ENCODE results near the gene IRAK2. TPM values are rescaled to one million over a fixed set of nuclear protein-coding genes. Genes with fewer than 3 reads are reported as not detected.

IRAK2 gene
- total and polyA plus RNA-seq, 2 donors: 3.3 to 3.9 TPM

DNA sequence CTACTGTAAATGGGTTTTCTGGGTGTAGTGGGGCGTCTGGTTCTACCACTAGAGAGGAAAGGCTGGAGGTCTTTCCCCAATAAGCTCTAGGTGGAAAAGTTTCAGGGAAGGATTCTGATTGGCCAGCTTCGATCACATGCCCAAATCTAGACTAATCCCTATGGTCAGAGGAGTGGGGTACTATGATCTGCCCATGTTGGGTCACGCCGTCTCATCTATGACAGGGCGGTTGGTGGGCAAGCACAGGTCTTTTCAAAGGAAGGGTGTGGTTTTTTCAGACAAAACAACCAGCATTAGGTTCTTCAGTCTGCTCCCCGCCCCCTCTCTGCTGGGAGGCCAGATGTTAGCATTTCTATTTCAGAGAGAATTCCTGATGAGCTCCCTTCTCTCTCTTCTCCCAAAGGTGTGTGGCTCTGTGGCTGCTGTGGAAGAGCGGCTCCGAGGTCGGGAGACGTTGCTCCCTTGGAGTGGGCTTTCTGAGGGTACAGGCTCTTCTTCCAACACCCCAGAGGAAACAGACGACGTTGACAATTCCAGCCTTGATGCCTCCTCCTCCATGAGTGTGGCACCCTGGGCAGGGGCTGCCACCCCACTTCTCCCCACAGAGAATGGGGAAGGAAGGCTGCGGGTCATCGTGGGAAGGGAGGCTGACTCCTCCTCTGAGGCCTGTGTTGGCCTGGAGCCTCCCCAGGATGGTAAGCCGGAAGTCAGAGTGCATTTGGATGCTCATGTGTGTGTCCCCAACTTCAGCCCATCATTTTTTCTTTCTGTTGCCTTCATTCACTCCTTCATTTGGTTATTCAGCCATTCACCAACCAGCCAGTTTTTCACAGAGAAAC, 73.8 kb downstream of the IRAK2 start:
- Histone ChIP-seq H3K27me3 (ENCODE audit: control insufficient read depth in 2 of 2, insufficient read depth in 1 of 2, low read length in 1 of 2) (no peaks in the 10 kb centered on the region), H3K4me1 (ENCODE audit: control insufficient read depth in 2 of 2, insufficient read depth in 2 of 2, low read length in 2 of 2) (peaks cover 24 to 37% of the 10 kb centered on the region in 2 donors), H3K27ac (ENCODE audit: low read depth in 1 of 2, low read length in 1 of 2) (no peak overlapping the region), H3K36me3 (ENCODE audit: control insufficient read depth in 2 of 2, insufficient read depth in 2 of 2, low read length in 1 of 2) (peaks cover 5% of the 10 kb centered on the region in 2 donors), H3K4me3 (ENCODE audit: low read length in 2 of 2) (no peak overlapping the region), H3K9me3 (ENCODE audit: control insufficient read depth in 2 of 2, insufficient read depth in 1 of 2, low read length in 1 of 2) (peaks cover 0 to 4% of the 10 kb centered on the region in 2 donors)
- DNase-seq (ENCODE audit: low read depth in 6 of 9, low spot score in 9 of 9): no peak
- 88% methylated on average over 15 of the region's 15 CpGs for WGBS

DNA sequence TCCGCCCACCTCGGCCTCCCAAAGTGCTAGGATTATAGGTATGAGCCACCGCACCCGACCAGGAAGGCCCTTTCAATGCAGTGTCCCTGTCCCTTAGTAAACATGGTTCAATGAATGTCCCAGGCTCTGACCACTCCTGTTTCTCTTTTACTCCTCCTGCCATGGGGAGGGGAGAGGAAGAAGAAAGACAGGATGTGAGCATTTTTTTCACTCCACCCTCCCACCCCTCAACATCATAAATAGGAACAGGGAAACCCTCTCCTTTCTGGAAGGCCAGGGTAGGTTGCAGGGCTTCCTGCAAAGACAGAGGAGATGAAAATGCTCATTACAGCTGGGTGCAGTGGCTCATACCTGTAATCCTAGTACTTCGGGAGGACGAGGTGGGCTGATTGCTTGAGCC, 76.1 kb downstream of the IRAK2 start:
- no peak overlapping the region for H3K4me3 ChIP-seq (ENCODE audit: low read length in 2 of 2)
- no peak for DNase-seq (ENCODE audit: low read depth in 6 of 9, low spot score in 9 of 9)
- H3K27ac ChIP-seq (ENCODE audit: low read depth in 1 of 2, low read length in 1 of 2): peak overlapping the region in 1 of 2 donors; percentile 17
- H3K36me3 ChIP-seq (ENCODE audit: control insufficient read depth in 2 of 2, insufficient read depth in 2 of 2, low read length in 1 of 2): peaks cover 2 to 8% of the 10 kb centered on the region in 2 donors
- 95% methylated on average over 6 of the region's 6 CpGs for WGBS
- peaks cover 0 to 10% of the 10 kb centered on the region in 2 donors for H3K9me3 ChIP-seq (ENCODE audit: control insufficient read depth in 2 of 2, insufficient read depth in 1 of 2, low read length in 1 of 2)
- peaks cover 30 to 44% of the 10 kb centered on the region in 2 donors for H3K4me1 ChIP-seq (ENCODE audit: control insufficient read depth in 2 of 2, insufficient read depth in 2 of 2, low read length in 2 of 2)
- H3K27me3 ChIP-seq (ENCODE audit: control insufficient read depth in 2 of 2, insufficient read depth in 1 of 2, low read length in 1 of 2): no peaks in the 10 kb centered on the region

DNA sequence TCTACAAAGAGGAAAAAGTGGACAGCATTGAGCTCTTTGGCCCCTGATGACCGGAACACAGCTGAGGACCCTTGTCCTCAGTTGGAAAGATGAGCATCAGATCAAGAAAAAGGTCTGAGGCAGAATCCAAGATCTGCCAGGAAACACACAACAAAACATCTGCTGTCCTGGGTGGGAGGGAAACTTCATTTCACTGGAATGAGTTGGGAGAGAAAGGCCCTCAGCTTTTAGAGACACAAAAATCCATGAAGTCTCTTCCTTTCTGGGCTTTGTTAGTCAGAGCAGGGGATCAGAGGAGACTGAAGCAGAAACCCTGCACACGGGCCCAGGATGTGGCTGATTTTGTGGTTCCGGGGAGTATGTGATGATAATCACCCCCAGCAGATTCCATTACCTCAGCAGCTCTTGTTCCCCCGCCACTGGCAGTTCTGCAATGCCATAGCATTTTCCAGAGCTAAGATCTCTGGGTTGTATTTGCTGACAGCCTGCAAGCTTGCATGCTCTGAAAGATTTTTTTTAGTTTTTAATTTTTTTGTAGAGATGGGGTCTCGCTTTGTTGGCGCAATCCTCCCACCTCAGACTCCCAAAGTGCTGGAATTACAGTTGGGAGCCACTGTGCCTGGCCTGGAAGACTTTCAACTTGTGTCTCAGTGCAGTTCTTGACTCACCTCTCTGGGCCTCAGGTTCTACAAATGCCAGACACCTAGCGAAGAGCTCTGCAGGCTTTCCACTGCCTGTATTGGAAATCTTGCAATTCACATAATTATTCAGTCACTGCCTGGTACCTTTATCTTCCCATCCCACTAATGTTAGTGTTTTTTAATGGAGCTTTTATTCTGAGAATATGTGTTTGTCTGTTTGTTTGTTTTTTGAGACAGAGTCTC, 77.7 kb downstream of the IRAK2 start:
- Histone ChIP-seq H3K9me3 (ENCODE audit: control insufficient read depth in 2 of 2, insufficient read depth in 1 of 2, low read length in 1 of 2) (peaks cover 0 to 21% of the 10 kb centered on the region in 2 donors), H3K36me3 (ENCODE audit: control insufficient read depth in 2 of 2, insufficient read depth in 2 of 2, low read length in 1 of 2) (peaks cover 2 to 8% of the 10 kb centered on the region in 2 donors), H3K27ac (ENCODE audit: low read depth in 1 of 2, low read length in 1 of 2) (peak overlapping the region; percentile 90 to 92), H3K4me1 (ENCODE audit: control insufficient read depth in 2 of 2, insufficient read depth in 2 of 2, low read length in 2 of 2) (peaks cover 30 to 46% of the 10 kb centered on the region in 2 donors), H3K27me3 (ENCODE audit: control insufficient read depth in 2 of 2, insufficient read depth in 1 of 2, low read length in 1 of 2) (no peaks in the 10 kb centered on the region), H3K4me3 (ENCODE audit: low read length in 2 of 2) (no peak overlapping the region)
- DNase-seq (ENCODE audit: low read depth in 6 of 9, low spot score in 9 of 9): peak; percentile 61 to 95 (median 83)
- 44% methylated on average over 7 of the region's 7 CpGs for WGBS

DNA sequence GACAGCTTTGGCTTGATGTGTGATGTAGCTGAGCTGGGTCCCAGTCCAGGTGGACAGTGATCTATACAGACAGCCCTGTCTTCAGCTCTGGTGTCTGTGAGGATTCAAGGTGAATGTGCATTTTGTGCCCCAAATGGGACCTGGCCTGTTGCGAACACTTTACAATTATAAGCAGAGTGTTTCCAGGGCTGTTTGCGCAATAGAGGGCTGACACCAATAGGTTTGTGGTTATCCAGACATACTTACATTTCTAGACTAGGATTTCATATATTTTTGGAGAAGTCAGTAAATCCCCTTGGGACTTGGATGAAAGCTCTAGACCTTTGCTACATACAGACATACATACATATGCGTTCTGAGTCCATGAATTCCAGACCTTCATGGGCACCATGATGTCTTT, 79.3 kb downstream of the IRAK2 start:
- DNase-seq (ENCODE audit: low read depth in 6 of 9, low spot score in 9 of 9): no peak
- WGBS: 97% methylated on average over 3 of the region's 3 CpGs

DNA sequence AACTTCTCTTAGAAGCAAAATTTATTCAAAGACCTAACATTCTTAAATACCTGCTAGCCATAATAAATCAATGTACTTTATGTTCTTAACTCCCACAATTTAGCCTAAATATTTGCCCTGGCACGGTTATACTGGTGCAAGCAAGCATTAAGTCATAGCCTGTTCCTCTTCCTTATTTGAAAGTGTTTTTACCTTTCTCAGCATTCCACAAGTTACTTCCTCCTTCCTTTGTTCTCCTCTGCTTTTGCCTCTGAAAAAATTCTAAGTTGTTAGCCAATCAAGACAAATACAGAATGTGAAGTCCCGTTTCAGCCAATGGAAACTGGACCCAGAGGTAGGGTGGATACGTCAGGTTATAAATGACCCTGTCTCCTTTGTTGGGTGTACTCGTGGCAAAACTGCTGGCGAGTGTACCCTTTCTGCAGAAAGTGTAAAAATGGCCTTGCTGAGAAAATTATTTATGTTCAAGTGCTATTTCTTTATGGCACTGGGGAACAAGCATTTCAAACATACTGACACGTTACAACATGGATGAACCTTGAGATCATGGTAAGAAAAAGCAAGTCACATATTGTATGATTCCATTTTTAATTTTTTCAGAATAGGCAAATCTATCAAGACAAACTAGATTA, 80.5 kb downstream of the IRAK2 start:
- H3K4me1 ChIP-seq (ENCODE audit: control insufficient read depth in 2 of 2, insufficient read depth in 2 of 2, low read length in 2 of 2): peaks cover 38 to 57% of the 10 kb centered on the region in 2 donors
- no peaks in the 10 kb centered on the region for H3K27me3 ChIP-seq (ENCODE audit: control insufficient read depth in 2 of 2, insufficient read depth in 1 of 2, low read length in 1 of 2)
- peaks cover under 1 to 3% of the 10 kb centered on the region in 2 donors for H3K36me3 ChIP-seq (ENCODE audit: control insufficient read depth in 2 of 2, insufficient read depth in 2 of 2, low read length in 1 of 2)
- no peak overlapping the region for H3K4me3 ChIP-seq (ENCODE audit: low read length in 2 of 2)
- DNase-seq (ENCODE audit: low read depth in 6 of 9, low spot score in 9 of 9): no peak
- no peak overlapping the region for H3K27ac ChIP-seq (ENCODE audit: low read depth in 1 of 2, low read length in 1 of 2)
- WGBS: 97% methylated on average over 6 of the region's 6 CpGs
- peaks cover 0 to 22% of the 10 kb centered on the region in 2 donors for H3K9me3 ChIP-seq (ENCODE audit: control insufficient read depth in 2 of 2, insufficient read depth in 1 of 2, low read length in 1 of 2)

More for the DNA sequence above, 79.3 kb downstream of the IRAK2 start:
- Histone ChIP-seq H3K36me3 (ENCODE audit: control insufficient read depth in 2 of 2, insufficient read depth in 2 of 2, low read length in 1 of 2) (peaks cover 0 to 3% of the 10 kb centered on the region in 2 donors), H3K27me3 (ENCODE audit: control insufficient read depth in 2 of 2, insufficient read depth in 1 of 2, low read length in 1 of 2) (no peaks in the 10 kb centered on the region), H3K4me3 (ENCODE audit: low read length in 2 of 2) (no peak overlapping the region), H3K27ac (ENCODE audit: low read depth in 1 of 2, low read length in 1 of 2) (peak overlapping the region; percentile 1 to 42), H3K4me1 (ENCODE audit: control insufficient read depth in 2 of 2, insufficient read depth in 2 of 2, low read length in 2 of 2) (peaks cover 31 to 47% of the 10 kb centered on the region in 2 donors), H3K9me3 (ENCODE audit: control insufficient read depth in 2 of 2, insufficient read depth in 1 of 2, low read length in 1 of 2) (peaks cover 0 to 22% of the 10 kb centered on the region in 2 donors)

DNA sequence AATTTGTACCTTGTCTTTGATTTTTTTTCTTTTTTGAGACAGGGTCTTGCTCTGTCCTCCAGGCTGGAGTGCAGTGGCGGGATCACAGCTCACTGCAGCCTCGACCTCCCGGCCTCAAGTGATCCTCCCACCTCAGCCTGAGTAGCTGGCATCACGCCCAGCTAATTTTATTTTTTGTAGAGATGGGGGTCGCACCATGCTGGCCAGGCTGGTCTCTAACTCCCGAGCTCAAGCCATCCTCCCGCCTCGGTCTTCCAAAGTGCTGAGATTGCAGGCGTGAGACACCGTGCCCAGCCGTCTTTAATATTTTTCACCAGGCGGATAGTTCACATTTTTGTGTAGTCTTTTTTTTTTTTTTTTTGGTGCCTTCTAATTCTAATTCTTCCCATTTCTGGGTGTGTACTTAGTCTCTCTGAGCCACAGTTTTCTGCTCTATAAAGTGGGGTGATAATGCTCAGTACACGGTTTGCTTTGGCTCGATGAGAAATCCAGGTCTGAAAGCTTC, 83.0 kb downstream of the IRAK2 start:
- DNase-seq (ENCODE audit: low read depth in 6 of 9, low spot score in 9 of 9): no peak
- WGBS: 71% methylated on average over 14 of the region's 14 CpGs
- peaks cover 32 to 49% of the 10 kb centered on the region in 2 donors for H3K4me1 ChIP-seq (ENCODE audit: control insufficient read depth in 2 of 2, insufficient read depth in 2 of 2, low read length in 2 of 2)

DNA sequence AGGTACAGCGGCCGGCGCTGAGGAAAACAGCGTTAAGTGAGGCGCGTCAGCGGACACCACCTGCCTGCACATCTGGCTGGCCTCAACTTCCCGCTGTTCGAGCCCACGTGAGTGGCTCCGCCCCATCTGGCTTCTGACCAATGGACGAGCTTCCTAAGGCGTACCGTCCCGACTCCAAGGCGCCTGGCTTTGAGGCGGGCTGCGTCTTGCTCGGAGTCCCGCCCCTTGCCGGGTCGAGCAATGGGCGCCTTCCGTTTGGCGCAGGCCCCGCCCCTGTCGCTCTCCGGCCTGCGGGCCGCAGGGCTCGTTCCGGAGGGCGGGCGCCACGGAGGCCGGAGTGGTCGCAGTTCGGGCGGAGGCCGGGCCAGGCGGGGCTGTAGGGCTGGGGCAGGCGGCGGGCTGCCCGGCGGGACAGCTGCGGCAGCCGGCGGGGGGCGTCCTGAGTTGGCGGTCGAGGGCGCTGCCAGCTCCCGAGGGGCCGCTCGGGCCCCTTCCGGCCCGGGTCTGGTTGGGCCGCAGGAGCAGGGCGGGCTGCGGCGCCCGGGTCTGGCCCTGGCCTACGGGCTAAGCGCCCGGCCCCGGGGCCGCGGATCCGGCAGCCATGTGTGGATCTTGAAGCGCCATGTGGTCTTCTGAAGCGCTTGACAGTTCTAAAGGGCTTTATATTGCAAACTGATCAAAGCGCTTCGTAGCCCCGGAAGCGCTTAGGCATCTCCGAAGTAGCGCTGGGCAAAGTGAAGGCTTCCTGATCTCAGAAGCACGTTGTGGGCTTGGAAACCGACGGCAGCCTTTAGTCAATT, 83.7 kb downstream of the IRAK2 start, which contains the start of gene TATDN2:
Gene TATDN2, plus strand, starts transcription at position 276 of the 800 bp plus-strand sequence. CDS start 742 bp downstream, outside the sequence.
- WGBS: under 1% methylated on average over 80 of the region's 80 CpGs
- no peaks in the 10 kb centered on the region for H3K27me3 ChIP-seq (ENCODE audit: control insufficient read depth in 2 of 2, insufficient read depth in 1 of 2, low read length in 1 of 2)
- H3K9me3 ChIP-seq (ENCODE audit: control insufficient read depth in 2 of 2, insufficient read depth in 1 of 2, low read length in 1 of 2): peaks cover 0 to 22% of the 10 kb centered on the region in 2 donors
- H3K36me3 ChIP-seq (ENCODE audit: control insufficient read depth in 2 of 2, insufficient read depth in 2 of 2, low read length in 1 of 2): peaks cover 20 to 26% of the 10 kb centered on the region in 2 donors
- peak; percentile 87 to 99 (median 93) for DNase-seq (ENCODE audit: low read depth in 6 of 9, low spot score in 9 of 9)
- H3K4me1 ChIP-seq (ENCODE audit: control insufficient read depth in 2 of 2, insufficient read depth in 2 of 2, low read length in 2 of 2): peaks cover 31 to 45% of the 10 kb centered on the region in 2 donors
- H3K4me3 ChIP-seq (ENCODE audit: low read length in 2 of 2): peak within 1 kb of the TSS; percentile 70 to 97
- H3K27ac ChIP-seq (ENCODE audit: low read depth in 1 of 2, low read length in 1 of 2): peak within 1 kb of the TSS; percentile 90 to 92

More for the DNA sequence above, 83.0 kb downstream of the IRAK2 start:
- H3K9me3 ChIP-seq (ENCODE audit: control insufficient read depth in 2 of 2, insufficient read depth in 1 of 2, low read length in 1 of 2): peaks cover 0 to 22% of the 10 kb centered on the region in 2 donors
- H3K36me3 ChIP-seq (ENCODE audit: control insufficient read depth in 2 of 2, insufficient read depth in 2 of 2, low read length in 1 of 2): peaks cover 14 to 21% of the 10 kb centered on the region in 2 donors
- peak overlapping the region in 1 of 2 donors; percentile 90 for H3K27ac ChIP-seq (ENCODE audit: low read depth in 1 of 2, low read length in 1 of 2)
- peak overlapping the region; percentile 36 to 70 for H3K4me3 ChIP-seq (ENCODE audit: low read length in 2 of 2)
- H3K27me3 ChIP-seq (ENCODE audit: control insufficient read depth in 2 of 2, insufficient read depth in 1 of 2, low read length in 1 of 2): no peaks in the 10 kb centered on the region
